ENCODE measurements around the gene MARF1.
"Not testable (repeated sequence)": the region's sequence is repeated elsewhere in the genome, so short reads cannot be mapped to it uniquely, and the experiment has no call there.

Gene MARF1

GRCh38 chr16:15567823-15568222 is 75.1 kb downstream of the MARF1 start:
- DNase-seq = no peak

- no peak for DNase-seq
Measured at GRCh38 chr16:15566095-15566494, 76.9 kb downstream of the MARF1 start.

GRCh38 chr16:15564604-15565339 is 78.2 kb downstream of the MARF1 start:
- no peak for DNase-seq

GRCh38 chr16:15559176-15559575 is 83.8 kb downstream of the MARF1 start:
- no peak for DNase-seq

- DNase-seq = no peak
Measured at GRCh38 chr16:15557258-15557657, 85.7 kb downstream of the MARF1 start.

GRCh38 chr16:15556130-15556529 is 86.8 kb downstream of the MARF1 start:
- no peak for DNase-seq

- DNase-seq = no peak
Measured at GRCh38 chr16:15553313-15554088, 89.5 kb downstream of the MARF1 start.

- no peak for DNase-seq
Measured at GRCh38 chr16:15552507-15552906, 90.4 kb downstream of the MARF1 start.

- DNase-seq = no peak
Measured at GRCh38 chr16:15548482-15548891, 94.5 kb downstream of the MARF1 start.

GRCh38 chr16:15547768-15548096 is 95.2 kb downstream of the MARF1 start:
- no peak for DNase-seq

- DNase-seq = not testable (repeated sequence)
Measured at GRCh38 chr16:15547072-15547767, 95.7 kb downstream of the MARF1 start.

- DNase-seq = no peak
Measured at GRCh38 chr16:15545544-15545943, 97.4 kb downstream of the MARF1 start.

- DNase-seq = no peak
Measured at GRCh38 chr16:15544405-15544804, 98.5 kb downstream of the MARF1 start.

Measured in activated effector memory CD4-positive, alpha-beta T cell treated with Interleukin-2 at 50 U/mL for 16 hours (primary cell).